HepG2 (cell line): Measurements from ENCODE around the gene CD86. TPM values are rescaled to one million over a fixed set of nuclear protein-coding genes. Genes with fewer than 3 reads are reported as not detected.
A peak's percentile ranks its signal among the peaks of the same experiment; 100 is the strongest.

Experiments used
- AGO2 ChIP-seq: fragments of 200-400 bp; formaldehyde crosslinking; optimal IDR thresholded peaks from 2 replicates; pipeline ENCODE3; 2017; ENCODE audit warnings: mild to moderate bottlenecking, low read depth, low read length, moderate library complexity
- AKNA ChIP-seq: sonication (generic); formaldehyde crosslinking; IDR thresholded peaks from 2 replicates; pipeline ENCODE4 v1.4.0; 2020; ENCODE audit warnings: missing genetic modification reagents, borderline replicate concordance
- CHD4 ChIP-seq: fragments of 200-600 bp; sonication (generic); IDR thresholded peaks from 2 replicates; pipeline ENCODE4 v1.7.0; 2017; ENCODE audit warnings: mild to moderate bottlenecking, low read length, borderline replicate concordance
- FOXA3 ChIP-seq: IDR thresholded peaks from 2 replicates; pipeline ENCODE4 v1.6.1; 2016; ENCODE audit warnings: missing genetic modification reagents, missing compliant biosample characterization
- HES4 ChIP-seq: sonication (generic); formaldehyde crosslinking; IDR thresholded peaks from 2 replicates; pipeline ENCODE4 v1.9.0; 2021; ENCODE audit warnings: mild to moderate bottlenecking, missing genetic modification reagents, borderline replicate concordance
- MXD4 ChIP-seq: IDR thresholded peaks from 2 replicates; pipeline ENCODE4 v1.6.1; 2016; ENCODE audit warnings: mild to moderate bottlenecking, missing biosample characterization, missing genetic modification reagents
- TMF1 ChIP-seq: sonication (generic); formaldehyde crosslinking; IDR thresholded peaks from 2 replicates; pipeline ENCODE4 v1.8.1; 2022; ENCODE audit warnings: low read depth, missing genetic modification reagents
- ZBTB8A ChIP-seq: sonication (generic); formaldehyde crosslinking; IDR thresholded peaks from 2 replicates; pipeline ENCODE4 v1.4.0; 2020; ENCODE audit warnings: mild to moderate bottlenecking, low read depth, missing genetic modification reagents, borderline replicate concordance
- ZNF570 ChIP-seq: sonication (generic); formaldehyde crosslinking; IDR thresholded peaks from 2 replicates; pipeline ENCODE4 v1.4.0; 2020; ENCODE audit warnings: mild to moderate bottlenecking, missing genetic modification reagents, borderline replicate concordance
- polyA plus RNA-seq, 8 experiments: library from polyadenylated mRNA; depleted of rRNA in 3 of 8; stranded (reverse) in 7 of 8; unstranded in 1 of 8; fragments of >200 nt; fragmentation: Illumina TruSeq in 4 of 8; extraction: Trizol in 4 of 8; gene quantifications; 2 replicates each; pipeline versions ENCODE4 v1.2.1 to v1.2.3, GENCODE V29; 2011 to 2016; ENCODE audit warnings: low read depth in 4 of 8, missing spikeins in 1 of 8, mixed read lengths in 1 of 8; ENCODE audit not compliant: insufficient read depth in 1 of 8
- total RNA-seq, 5 experiments: library from RNA; depleted of rRNA; stranded (reverse); fragments of >200 nt; fragmentation: Illumina TruSeq; extraction: Trizol; gene quantifications; 2 replicates each; pipeline ENCODE4 v1.2.3, GENCODE V29; 2016; ENCODE audit warnings: low read depth in 1 of 5
- TF ChIP-seq, protein P1 (sequence below): IDR thresholded peaks from 2 replicates; pipeline ENCODE4 v1.4.0; 2020; ENCODE audit warnings: mild to moderate bottlenecking, missing genetic modification reagents
- TF ChIP-seq, protein P2 (sequence below): sonication (generic); formaldehyde crosslinking; IDR thresholded peaks from 2 replicates; pipeline ENCODE4 v1.9.0; 2021; ENCODE audit warnings: mild to moderate bottlenecking, missing genetic modification reagents

Gene CD86
- total and polyA plus RNA-seq, 2 of the 13 experiments (the other 11 are each of a cell fraction or from before 2014, with no cell fraction given), result not detected

DNA sequence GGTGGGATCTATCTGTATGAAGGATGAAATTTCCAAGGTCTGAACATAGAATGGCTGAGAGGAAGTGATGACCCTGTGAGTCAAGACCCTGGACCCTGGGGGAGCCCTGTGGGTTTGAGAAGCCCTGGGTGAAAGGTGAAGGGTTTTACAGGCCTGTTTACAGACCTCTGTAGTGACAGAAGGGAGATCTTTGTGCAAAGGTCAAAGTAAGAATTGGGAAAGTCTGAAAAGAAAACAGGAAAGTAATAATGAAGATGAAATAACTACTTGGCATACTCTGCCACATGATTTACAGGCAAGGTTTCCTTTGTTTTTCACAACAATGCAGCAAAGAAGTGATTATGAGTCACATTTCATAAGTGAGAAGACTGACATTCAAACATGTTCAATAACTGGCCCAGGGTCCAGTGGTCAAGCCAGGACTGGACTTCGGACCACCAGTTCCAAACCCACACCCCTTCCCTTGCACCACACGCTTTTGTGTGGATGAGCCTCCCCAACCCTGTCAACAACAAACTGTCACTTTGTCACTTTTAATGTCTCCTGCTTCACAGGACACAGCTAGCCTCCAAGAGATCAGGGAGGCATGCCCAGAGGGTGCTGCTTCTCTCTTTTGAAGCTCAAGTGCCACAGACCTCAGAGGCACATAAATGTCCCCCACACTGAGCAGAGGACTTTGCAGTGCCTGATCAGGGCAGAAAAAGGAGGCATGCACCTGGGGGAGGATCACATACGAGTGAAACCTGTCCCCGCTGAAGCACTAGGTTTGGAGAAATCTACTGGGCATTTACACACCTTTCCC lies 21.5 kb downstream of the CD86 start (continued):
- TF ChIP-seq, protein P1, sequence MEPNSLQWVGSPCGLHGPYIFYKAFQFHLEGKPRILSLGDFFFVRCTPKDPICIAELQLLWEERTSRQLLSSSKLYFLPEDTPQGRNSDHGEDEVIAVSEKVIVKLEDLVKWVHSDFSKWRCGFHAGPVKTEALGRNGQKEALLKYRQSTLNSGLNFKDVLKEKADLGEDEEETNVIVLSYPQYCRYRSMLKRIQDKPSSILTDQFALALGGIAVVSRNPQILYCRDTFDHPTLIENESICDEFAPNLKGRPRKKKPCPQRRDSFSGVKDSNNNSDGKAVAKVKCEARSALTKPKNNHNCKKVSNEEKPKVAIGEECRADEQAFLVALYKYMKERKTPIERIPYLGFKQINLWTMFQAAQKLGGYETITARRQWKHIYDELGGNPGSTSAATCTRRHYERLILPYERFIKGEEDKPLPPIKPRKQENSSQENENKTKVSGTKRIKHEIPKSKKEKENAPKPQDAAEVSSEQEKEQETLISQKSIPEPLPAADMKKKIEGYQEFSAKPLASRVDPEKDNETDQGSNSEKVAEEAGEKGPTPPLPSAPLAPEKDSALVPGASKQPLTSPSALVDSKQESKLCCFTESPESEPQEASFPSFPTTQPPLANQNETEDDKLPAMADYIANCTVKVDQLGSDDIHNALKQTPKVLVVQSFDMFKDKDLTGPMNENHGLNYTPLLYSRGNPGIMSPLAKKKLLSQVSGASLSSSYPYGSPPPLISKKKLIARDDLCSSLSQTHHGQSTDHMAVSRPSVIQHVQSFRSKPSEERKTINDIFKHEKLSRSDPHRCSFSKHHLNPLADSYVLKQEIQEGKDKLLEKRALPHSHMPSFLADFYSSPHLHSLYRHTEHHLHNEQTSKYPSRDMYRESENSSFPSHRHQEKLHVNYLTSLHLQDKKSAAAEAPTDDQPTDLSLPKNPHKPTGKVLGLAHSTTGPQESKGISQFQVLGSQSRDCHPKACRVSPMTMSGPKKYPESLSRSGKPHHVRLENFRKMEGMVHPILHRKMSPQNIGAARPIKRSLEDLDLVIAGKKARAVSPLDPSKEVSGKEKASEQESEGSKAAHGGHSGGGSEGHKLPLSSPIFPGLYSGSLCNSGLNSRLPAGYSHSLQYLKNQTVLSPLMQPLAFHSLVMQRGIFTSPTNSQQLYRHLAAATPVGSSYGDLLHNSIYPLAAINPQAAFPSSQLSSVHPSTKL, result peak; percentile 35; the same call in 1 of the 2 replicates
- TF ChIP-seq CHD4 (no peak), AGO2 (no peak), FOXA3 (CRISPR knock-in tag) (0 out of 2 replicates have a peak, but pooled peaks have one; percentile 9), ZNF570 (CRISPR knock-in tag) (no peak), TMF1 (no peak), MXD4 (no peak), AKNA (no peak), ZBTB8A (no peak), HES4 (CRISPR knock-in tag) (no peak)
- TF ChIP-seq, protein P2, sequence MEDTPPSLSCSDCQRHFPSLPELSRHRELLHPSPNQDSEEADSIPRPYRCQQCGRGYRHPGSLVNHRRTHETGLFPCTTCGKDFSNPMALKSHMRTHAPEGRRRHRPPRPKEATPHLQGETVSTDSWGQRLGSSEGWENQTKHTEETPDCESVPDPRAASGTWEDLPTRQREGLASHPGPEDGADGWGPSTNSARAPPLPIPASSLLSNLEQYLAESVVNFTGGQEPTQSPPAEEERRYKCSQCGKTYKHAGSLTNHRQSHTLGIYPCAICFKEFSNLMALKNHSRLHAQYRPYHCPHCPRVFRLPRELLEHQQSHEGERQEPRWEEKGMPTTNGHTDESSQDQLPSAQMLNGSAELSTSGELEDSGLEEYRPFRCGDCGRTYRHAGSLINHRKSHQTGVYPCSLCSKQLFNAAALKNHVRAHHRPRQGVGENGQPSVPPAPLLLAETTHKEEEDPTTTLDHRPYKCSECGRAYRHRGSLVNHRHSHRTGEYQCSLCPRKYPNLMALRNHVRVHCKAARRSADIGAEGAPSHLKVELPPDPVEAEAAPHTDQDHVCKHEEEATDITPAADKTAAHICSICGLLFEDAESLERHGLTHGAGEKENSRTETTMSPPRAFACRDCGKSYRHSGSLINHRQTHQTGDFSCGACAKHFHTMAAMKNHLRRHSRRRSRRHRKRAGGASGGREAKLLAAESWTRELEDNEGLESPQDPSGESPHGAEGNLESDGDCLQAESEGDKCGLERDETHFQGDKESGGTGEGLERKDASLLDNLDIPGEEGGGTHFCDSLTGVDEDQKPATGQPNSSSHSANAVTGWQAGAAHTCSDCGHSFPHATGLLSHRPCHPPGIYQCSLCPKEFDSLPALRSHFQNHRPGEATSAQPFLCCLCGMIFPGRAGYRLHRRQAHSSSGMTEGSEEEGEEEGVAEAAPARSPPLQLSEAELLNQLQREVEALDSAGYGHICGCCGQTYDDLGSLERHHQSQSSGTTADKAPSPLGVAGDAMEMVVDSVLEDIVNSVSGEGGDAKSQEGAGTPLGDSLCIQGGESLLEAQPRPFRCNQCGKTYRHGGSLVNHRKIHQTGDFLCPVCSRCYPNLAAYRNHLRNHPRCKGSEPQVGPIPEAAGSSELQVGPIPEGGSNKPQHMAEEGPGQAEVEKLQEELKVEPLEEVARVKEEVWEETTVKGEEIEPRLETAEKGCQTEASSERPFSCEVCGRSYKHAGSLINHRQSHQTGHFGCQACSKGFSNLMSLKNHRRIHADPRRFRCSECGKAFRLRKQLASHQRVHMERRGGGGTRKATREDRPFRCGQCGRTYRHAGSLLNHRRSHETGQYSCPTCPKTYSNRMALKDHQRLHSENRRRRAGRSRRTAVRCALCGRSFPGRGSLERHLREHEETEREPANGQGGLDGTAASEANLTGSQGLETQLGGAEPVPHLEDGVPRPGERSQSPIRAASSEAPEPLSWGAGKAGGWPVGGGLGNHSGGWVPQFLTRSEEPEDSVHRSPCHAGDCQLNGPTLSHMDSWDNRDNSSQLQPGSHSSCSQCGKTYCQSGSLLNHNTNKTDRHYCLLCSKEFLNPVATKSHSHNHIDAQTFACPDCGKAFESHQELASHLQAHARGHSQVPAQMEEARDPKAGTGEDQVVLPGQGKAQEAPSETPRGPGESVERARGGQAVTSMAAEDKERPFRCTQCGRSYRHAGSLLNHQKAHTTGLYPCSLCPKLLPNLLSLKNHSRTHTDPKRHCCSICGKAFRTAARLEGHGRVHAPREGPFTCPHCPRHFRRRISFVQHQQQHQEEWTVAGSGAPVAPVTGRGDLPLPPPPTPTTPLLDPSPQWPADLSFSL, result peak; percentile 31; the same call in 1 of the 2 replicates
